Lower leg skin (tissue), 4 donors: ENCODE data around the gene FN1. TPM values are rescaled to one million over a fixed set of nuclear protein-coding genes. Genes with fewer than 3 reads are reported as not detected.

Experiments
- DNase-seq, 2 donors: peaks; one replicate each; pipeline ENCODE4 v3.0.0-alpha.2; 2019; ENCODE audit warnings: low spot score in 2 of 2
- H3K4me3 ChIP-seq: fragments of 200-600 bp; sonication (generic); 2 replicates; pipeline ENCODE4 v1.5.1; 2017; ENCODE audit warnings: mild to moderate bottlenecking, low read depth; ENCODE audit not compliant: poor library complexity, severe bottlenecking
- POLR2A ChIP-seq, 2 donors: fragments of 450-650 bp; IDR thresholded peaks; one replicate each; pipeline ENCODE4 v1.6.1; 2016 to 2017; ENCODE audit warnings: antibody characterized with exemption in 2 of 2, mild to moderate bottlenecking in 1 of 2, moderate library complexity in 1 of 2
- WGBS, 2 donors: methylation state at CpG; one replicate each; pipeline ENCODE4 v1.1.5; 2018; 5-methylcytosine and 5-hydroxymethylcytosine counted together
- intact Hi-C: fragments of 100-400 bp; cut with DNase I; formaldehyde crosslinking; loops from one replicate; pipeline ENCODE4 v1.15.0; 2023; ENCODE audit warnings: low total_unique reads
- total RNA-seq, 4 donors: library from RNA; depleted of rRNA; stranded (reverse); fragments of >200 nt; gene quantifications; one replicate each; pipeline ENCODE4 v1.1.0, GENCODE V29; 2016
- TF ChIP-seq, protein P1 (sequence below), 3 donors: fragments of 450-650 bp; IDR thresholded peaks; one replicate each; pipeline ENCODE4 v1.5.1; 2016; ENCODE audit warnings: antibody characterized with exemption in 3 of 3, mild to moderate bottlenecking in 3 of 3, moderate library complexity in 2 of 3

FN1 gene
- total RNA-seq, 4 donors from 2014 or later, result 38.2 to 149 (median 52.8) TPM

DNA sequence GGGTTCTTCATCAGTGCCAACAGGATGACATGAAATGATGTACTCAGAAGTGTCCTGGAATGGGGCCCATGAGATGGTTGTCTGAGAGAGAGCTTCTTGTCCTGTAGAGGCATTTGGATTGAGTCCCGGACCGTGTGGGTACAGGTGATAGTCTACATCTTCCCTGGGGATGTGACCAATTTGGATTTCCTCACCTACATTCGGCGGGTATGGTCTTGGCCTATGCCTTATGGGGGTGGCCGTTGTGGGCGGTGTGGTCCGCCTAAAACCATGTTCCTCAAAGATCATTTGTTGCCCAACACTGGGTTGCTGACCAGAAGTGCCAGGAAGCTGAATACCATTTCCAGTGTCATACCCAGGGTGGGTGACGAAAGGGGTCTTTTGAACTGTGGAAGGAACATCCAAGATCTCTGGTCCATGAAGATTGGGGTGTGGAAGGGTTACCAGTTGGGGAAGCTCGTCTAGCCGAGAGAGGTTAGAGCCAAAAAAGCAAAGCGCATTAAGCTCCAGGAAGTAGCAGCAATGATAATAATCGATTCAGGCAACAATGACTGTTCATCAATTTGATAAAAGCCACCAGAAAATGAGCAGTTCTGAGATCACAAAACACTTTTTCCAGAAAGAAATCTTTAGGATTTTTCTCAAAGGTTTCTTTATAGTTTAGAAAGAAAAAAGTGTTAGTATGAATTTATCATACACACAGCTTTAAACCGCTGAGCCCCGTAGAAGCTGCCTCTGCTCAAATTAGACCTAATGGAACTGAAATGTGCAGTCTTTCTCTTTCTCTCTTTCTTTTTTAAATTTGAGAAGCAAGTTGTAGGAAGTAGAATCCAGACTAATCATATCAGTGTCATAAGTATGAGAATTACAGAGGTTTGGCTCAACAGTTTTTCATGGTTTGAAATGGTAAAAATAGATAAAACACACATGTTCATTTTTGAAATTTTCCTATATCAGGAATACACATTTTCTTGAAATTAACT is 63.7 kb downstream of the FN1 start:
- intact Hi-C loops, result no loop called here
- TF ChIP-seq POLR2A (IDR thresholded peaks at IDR 0.05), result no peak
- TF ChIP-seq, protein P1, sequence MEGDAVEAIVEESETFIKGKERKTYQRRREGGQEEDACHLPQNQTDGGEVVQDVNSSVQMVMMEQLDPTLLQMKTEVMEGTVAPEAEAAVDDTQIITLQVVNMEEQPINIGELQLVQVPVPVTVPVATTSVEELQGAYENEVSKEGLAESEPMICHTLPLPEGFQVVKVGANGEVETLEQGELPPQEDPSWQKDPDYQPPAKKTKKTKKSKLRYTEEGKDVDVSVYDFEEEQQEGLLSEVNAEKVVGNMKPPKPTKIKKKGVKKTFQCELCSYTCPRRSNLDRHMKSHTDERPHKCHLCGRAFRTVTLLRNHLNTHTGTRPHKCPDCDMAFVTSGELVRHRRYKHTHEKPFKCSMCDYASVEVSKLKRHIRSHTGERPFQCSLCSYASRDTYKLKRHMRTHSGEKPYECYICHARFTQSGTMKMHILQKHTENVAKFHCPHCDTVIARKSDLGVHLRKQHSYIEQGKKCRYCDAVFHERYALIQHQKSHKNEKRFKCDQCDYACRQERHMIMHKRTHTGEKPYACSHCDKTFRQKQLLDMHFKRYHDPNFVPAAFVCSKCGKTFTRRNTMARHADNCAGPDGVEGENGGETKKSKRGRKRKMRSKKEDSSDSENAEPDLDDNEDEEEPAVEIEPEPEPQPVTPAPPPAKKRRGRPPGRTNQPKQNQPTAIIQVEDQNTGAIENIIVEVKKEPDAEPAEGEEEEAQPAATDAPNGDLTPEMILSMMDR (IDR thresholded peaks at IDR 0.05), result no peak
- 84 to 85% methylated on average over 14 of the region's 14 CpGs for WGBS, 2 donors
- DNase-seq, result no peak
- no peak overlapping the region for H3K4me3 ChIP-seq

DNA sequence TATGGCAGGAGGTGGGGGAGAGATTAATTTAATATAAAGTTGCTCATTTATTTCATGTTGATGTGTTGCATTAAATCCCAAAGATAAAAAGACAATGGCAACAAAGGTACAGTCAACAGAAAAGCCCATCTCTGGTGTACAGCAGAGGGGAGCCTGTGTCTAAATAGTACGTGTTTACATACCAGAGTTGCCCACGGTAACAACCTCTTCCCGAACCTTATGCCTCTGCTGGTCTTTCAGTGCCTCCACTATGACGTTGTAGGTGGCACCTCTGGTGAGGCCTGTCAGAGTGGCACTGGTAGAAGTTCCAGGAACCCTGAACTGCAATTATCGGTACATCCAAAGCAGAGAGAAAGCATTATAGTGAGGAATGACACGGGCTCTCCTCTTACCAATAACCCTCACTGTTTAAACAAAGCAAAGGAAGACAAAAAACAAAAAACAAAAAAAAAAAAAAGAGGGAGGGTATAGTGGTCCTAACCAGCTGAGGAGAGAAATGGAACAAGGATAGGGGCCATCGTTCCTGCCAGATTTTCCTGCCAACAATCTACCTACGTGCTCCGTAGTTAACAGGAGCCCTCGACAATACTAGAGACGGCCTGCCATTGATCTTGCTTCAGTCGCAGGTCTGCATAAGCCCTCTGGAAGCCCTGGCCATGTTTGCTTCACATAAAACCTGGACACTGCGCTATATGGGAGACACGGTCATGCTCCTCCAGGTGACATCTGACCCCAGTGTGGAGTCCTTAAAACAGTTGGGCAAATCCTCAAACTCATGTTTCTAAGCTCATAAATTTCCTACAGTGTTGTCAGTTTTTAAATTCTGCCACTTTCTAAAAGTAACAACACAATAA is 65.5 kb downstream of the FN1 start:
- DNase-seq, result no peak
- intact Hi-C loops, result no loop called here
- H3K4me3 ChIP-seq, result no peak overlapping the region
- 86 to 88% methylated on average over 14 of the region's 14 CpGs for WGBS, 2 donors
- TF ChIP-seq POLR2A (IDR thresholded peaks at IDR 0.05), result no peak
- TF ChIP-seq, protein P1 (IDR thresholded peaks at IDR 0.05), result no peak

DNA sequence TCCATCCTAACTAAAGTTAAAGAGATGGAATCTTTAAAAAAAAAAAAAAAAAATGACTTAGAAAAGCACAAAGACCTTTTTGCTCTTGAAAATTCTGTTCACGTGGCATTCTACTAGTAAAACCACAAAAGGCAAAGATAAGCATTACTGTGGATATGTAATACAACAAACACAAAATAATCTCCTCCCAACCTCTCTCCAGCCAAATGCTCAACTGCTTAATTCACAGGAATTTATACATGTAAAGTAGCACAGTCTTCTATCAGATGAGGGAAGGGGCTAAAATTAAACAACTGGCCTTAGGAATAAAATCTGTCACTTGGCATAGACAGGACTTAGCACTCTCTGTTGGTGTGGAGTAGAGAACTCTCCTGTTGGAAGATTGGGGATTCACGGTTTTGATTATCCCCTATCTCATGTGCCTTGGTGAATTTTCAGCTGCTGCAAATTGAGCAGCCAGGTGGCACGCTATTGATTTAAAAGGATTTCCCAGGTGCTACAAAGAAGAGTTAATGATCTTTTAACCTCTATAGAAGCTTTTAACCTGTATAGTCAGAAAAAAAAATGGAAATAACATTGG is 66.6 kb downstream of the FN1 start:
- TF ChIP-seq, protein P1 (IDR thresholded peaks at IDR 0.05), result no peak
- TF ChIP-seq POLR2A (IDR thresholded peaks at IDR 0.05), result no peak
- WGBS, 2 donors, result 89 to 91% methylated on average over 3 of the region's 3 CpGs
- DNase-seq, result no peak
- intact Hi-C loops, result no loop called here
- H3K4me3 ChIP-seq, result no peak overlapping the region

DNA sequence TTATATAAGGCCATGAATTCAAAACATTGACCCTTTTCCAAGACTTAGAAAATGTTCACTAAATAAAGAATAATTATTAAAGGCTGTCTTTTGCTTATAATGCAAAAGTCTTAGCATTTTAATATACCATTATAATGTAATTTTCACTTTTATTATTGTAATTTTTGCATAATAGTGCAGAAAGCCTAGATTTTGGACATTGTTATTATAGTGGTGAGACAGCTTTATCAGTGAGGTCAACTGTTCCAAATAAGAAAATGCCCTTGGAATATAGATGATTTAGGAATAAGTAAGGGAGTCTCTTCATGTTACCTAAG is 67.4 kb downstream of the FN1 start:
- intact Hi-C loops, result no loop called here
- TF ChIP-seq POLR2A (IDR thresholded peaks at IDR 0.05), result no peak
- TF ChIP-seq, protein P1 (IDR thresholded peaks at IDR 0.05), result no peak
- DNase-seq, result no peak
- no peak overlapping the region for H3K4me3 ChIP-seq

DNA sequence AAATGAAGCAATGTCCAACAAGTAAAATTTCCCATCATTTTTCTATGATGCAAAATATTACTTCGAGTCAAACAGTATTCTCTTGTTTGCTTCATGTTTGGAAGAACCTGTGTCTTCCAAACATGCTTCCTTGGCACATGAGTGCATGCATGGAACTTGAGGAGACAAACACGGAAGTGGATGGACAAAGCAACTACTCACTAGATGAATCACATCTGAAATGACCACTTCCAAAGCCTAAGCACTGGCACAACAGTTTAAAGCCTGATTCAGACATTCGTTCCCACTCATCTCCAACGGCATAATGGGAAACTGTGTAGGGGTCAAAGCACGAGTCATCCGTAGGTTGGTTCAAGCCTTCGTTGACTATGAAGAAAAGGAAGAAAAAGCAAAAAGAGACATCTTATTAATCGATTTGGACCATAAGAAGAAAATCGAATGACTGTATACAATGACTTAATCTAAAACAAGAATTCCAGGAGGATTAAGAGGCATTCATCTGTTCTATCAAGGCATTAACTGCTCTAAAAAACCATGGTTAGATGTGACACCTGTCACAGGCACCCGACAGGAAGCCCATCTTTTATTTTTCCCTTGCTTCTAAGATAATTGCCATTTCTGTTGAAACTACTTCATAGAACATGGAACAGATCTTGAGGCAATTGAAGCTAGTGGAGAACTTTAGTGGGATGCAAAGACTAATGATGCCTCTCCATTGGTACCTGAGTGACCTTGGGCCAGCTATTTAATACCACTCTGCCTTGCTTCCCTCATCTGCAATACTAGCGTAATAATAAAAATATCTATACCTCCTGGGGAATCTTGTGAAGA is 68.0 kb downstream of the FN1 start:
- no peak for TF ChIP-seq POLR2A (IDR thresholded peaks at IDR 0.05)
- TF ChIP-seq, protein P1 (IDR thresholded peaks at IDR 0.05), result no peak
- intact Hi-C loops, result no loop called here
- no peak for DNase-seq
- 89% methylated on average over 11 of the region's 11 CpGs for WGBS, 2 donors
- H3K4me3 ChIP-seq, result no peak overlapping the region
